Muscle of back (tissue), 11 donors: Measurements from ENCODE around the gene PPP2R2B. TPM values are rescaled to one million over a fixed set of nuclear protein-coding genes. Genes with fewer than 3 reads are reported as not detected.

Experiments used
- DNase-seq, 3 donors: peaks; one replicate each; pipeline versions ENCODE4 v3.0.0 to v3.0.0-alpha.2; 2013
- polyA plus RNA-seq, 10 donors: library from polyadenylated mRNA; unstranded; fragments of 120-200 nt; gene quantifications; one replicate each; pipeline ENCODE4 v1.2.1, GENCODE V29; 2013; ENCODE audit not compliant: insufficient read length in 10 of 10

Gene PPP2R2B
- polyA plus RNA-seq, 10 donors, result 0.83 to 6.8 (median 3.2) TPM

DNA sequence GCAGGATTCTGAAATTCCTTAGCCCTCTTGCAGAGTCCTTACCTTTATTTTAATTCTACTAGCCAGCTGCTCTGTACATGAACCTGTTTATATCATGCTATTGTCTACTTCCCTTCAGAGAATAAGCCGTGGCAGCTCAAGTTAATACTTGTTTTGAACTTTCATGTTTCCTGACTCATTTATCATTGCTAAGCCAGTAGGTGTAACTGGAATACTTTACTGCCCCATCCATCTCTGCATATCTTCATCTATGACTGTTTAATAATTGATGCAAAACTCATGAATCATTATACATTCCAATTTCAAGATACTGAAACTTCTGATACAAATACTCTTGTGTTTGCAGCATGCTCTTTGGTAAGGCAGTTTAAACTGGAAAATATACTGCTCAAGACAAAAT is 174.7 kb downstream of the PPP2R2B start:
- DNase-seq, result no peak

DNA sequence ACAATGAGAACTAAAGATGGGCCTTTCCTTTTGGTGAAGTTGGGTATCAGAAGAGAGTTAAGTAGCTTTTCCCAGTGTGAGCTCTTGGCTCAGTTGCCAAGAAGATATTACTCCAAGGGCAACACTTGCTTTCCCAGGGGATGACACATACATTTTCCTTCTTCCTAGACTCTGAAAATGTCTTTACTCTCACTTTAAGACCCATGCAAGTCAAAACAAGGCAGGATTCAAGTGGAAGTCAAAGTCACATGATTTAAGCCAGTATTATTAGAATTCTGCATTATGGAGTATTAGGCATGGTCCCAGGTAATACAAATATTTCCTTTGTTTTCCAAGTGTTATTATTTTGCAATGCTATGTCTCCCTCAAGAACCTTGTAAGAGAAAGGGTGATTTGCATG is 175.1 kb downstream of the PPP2R2B start:
- no peak for DNase-seq

DNA sequence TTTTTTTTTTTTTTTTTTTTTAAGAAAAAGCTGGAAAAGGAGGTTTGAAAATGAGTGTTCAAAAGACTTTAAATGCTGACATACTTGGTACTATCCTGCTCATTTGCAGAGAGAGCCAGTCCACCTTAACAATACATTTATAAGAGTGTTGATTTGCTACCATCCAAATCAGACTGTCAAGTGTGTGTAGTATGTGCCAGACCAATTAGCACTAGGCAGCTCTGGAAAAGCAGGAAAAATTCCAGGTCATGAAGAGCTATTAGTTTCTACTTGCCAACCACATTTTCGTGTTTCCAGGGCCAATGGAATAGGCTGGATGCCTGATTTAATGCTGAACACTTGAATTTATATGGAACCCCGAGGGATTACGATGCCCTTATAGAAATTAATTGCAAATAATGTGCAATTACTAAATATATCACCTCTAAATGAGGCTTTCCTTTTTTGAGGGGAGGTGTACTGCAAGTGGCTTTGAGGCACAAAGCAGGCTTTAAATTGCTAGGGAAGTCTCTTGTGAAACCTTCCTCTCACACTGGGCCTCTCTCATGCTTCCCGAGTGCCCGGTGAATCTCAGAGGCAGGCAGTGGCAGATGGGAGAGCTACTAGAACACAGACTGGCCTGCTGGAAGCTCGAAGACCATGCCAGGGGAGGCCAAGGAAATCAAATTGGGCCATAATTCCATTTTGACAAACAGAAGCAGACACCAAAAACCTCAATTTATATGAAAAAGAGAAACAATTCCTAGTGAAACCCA is 178.7 kb downstream of the PPP2R2B start:
- peak in 1 of 3 donors; percentile 10 for DNase-seq

DNA sequence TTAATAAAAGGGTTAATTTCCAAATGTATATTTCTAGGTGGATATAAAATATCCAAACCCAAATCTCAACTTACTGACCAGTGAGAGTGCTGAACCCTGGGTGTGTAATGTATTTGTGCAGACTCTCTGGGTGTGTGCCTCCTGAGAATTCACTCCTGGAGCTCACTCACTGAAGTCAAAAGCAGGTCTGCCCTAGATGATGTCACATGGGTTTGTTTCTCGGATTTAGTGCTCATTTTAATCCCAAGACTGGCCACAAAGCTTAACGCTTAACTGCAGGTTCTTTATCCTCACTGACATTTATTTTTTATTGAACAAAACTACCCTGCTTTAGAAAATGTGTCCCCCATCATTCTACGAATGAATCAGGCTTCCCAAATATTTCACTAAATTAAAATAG is 179.4 kb downstream of the PPP2R2B start:
- DNase-seq, result no peak

DNA sequence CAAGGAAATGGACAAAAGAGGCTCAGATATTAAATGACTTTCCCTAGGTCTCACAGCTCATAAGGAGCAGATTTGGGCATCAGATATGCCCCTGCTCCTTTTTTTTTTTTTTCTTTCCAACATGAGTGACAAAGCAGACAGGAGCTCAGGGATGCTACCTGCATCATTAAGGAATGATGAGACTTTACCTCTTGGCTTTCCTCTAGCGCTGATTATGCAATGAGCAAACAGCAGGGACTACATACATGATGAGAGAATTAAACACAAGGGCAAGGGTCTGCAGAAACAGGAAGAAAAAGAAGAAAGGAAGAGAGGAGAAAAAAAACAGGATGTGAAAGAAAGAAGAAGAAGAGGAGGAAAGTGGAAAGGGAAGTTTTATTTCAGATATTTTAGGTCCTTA is 179.9 kb downstream of the PPP2R2B start:
- no peak for DNase-seq

DNA sequence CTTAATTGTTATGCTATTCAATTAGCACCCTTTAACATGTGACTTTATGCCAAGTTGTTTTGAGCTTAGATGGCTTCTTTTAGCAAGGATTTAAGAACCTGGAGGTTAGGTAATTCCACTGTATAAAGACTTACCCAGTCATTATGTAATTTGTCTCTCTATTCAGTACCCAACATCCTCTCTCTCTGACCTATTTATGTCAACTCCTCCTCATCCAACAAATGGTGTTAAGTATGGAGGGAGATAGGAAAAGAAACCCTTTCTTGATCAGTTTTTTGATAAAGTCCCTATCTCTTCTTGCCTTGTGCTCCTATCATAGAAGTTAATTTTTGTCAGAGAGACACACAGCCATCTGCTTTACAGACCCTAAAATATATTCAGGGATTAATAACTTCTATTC is 181.3 kb downstream of the PPP2R2B start:
- DNase-seq, result no peak

DNA sequence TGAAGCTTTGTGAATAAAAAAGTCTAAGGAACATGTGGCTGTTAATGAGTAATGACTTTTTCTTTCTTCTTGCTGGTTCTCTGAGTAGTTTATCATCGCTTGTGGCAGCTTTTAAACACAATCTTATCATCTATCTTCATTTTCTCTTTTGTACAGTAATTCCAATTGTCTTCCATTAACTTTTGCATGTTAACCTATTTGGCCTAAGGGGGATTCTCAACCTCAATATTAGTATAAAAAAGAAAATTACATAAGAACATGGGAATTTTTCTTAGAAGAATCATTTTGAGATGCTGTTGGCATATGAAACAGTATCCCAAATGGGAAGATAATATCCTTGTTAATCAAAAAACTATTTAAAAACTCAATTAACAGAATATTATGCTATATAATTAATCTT is 182.9 kb downstream of the PPP2R2B start:
- DNase-seq, result no peak

DNA sequence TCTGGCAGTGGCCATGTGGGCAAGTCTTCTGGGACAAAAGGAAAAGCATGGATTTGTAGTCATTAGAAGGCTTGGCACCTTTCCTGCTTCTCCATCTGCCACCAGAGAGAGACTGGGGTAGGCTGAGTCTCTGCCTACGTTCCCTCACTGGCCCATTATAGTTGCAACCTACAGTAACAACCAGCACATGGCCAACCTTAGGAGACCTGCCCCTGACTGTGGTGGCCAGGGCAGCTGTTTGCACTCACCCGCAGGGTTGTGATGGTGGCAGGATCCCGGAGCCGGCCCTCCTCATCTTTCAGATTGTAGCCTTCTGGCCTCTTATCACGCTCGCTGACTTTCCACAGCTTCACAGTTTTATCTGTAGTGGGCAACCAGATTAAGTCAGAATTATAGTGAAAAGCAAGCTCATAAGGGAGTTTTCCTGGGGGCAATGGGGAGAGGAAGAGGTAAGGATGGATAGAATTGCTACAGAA is 187.6 kb downstream of the PPP2R2B start:
- no peak for DNase-seq

DNA sequence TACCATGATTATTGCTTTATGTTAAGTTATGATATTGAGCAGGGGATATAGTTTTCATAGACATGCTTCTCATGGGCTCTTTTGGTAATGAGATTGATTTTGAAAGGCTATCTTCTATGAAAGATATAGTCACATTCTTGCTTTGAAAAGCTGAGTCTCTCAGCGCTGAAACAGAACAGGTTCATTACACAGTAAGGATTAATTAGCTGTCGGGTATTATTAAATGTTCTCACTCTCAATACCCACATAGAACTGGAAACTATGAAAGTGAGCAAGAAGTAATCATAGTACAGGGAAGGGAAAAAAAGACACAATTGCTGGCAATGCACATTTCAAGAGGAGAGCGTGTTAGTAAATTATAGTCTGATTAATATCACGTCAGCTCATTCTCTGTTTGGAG is 190.9 kb downstream of the PPP2R2B start:
- DNase-seq, result no peak

DNA sequence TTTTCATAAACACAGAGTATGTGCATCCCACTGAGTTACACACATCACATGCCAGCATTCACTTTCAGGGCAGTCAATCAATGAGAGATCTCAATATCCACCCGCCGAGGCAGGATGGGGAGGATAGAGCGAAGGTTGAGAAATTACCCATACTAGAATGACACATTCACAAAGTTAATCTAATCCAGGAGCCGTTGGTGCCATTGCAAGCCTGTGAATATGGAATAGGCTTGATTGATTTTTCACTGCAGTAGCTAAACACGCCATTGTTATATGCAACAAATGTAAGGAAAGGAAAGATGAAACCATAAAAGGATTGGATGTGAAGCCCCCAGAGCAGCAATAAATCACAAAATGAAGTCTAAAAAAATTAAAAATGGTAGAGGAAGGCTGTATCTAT is 194.7 kb downstream of the PPP2R2B start:
- no peak for DNase-seq

DNA sequence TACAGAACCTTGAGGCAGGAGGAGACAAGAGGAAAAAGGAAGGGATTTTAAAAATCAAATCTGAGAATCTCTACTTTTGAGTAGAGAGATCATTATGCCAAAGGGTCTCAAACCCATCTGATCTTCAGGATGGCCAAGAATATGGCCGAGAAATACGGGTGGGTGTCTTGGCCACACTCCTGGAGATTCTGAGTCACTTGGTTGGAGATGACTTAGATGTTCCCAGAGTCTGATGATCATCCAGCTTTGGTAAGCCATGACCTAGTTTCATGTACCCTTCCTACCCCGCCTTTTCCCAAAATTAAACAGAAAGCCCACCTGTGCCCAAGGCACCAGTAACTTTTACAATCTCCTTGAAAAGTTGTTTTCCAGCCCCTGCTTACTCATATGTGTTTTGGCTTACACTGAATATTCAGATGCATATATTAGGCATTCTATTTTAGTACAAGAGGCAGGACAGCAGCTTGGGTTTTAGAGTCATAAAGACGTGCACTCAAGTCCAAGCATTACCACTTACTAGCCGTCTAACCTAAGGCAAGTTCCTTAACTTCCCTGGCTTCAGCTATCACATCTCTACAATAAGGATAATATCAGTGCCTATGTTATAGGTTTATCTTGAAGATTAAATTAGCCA is 195.5 kb downstream of the PPP2R2B start:
- no peak for DNase-seq

DNA sequence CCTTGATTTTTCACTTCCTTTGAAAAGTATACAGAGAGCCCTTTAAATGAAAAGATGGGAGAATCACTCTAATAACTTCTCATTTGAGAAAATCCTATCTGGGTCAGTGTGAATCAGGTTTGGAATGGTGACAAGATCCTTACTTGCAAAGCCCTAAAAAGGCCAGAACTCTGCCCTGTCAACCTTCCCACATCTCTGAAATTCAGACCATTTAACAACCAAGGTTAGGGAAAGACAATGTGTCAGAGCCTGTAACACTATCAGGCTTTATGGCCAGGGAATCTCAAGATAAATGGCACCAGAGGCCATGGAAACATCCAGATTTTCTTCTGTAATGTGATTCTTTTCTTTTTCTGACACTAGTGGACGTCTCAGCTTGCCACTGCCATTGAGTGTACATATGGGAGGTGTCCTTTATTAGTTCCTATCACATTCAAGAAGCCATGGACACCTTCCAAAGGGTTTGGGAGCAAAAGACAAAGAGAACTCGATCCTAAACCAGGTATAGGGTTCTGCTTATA is 196.9 kb downstream of the PPP2R2B start:
- DNase-seq, result no peak

DNA sequence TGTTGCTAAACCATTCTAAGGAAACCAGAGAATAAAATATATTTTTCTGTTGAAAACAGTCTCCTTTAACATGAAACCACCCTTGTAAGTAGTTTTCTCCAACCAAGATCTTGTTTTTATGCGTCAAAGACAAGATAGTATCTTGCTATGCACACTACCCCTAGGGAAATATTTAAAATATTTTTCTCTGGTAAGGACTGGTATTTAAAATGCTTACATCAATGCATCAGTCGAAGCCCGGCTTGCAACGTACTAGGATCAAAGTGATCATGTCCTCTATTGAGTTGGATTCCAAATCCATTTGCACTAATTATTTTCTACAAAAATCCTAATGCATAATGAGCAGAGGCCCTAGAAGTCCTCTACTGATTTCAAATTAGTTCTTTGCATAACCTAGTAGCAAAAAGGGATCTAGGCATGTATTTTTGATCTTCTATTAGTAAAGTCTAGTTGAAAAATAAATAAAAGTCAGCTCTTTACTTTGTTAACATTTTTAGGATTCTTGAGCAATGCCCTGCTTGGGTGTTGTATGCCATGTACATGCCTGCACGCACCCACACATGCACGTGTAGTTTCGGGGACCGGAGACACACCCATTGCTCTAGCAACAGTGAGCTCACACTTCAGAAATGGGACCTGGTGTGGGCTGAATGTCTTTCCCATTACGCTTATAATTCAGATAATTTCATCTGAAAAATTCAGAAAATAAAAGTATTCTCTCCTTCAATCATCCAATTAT is 197.5 kb downstream of the PPP2R2B start:
- DNase-seq, result no peak

DNA sequence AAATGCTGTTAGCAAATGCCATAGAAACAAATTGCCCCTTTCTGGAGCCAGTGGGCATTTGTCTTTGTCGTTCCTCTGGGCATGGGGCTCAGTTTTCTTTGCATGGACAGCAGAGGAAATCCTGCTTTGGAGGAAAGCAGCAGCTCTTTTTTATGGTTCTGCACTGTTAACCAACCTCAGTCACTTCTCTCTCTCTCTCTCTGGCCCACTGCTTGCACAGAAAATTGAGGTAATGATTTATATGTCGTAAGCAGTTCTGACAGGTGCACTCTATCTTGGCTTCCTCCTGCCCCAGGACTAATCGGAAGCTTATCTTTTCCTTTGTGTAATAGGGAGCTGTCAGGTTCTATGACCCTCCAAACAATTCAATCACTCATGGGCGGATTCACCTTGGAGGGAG is 202.9 kb downstream of the PPP2R2B start:
- DNase-seq, result no peak

DNA sequence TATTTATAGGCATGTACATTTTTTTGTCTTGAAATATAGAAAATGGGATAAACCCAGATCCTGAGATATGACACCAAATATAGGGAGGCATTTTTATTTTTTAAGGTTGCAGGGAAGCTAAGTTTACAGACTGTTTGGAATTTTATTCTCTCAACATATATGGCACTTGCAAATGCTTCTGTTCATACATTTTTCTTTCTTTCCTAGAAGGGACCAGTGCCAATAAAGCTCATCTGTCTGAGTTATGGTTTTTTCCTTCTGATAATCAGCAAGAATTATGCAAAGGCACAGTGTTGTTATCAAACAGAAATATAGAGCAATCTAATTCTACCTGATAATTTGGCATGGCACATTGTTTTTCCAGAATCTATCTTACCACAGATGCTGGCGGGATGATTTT is 205.7 kb downstream of the PPP2R2B start:
- DNase-seq, result no peak

DNA sequence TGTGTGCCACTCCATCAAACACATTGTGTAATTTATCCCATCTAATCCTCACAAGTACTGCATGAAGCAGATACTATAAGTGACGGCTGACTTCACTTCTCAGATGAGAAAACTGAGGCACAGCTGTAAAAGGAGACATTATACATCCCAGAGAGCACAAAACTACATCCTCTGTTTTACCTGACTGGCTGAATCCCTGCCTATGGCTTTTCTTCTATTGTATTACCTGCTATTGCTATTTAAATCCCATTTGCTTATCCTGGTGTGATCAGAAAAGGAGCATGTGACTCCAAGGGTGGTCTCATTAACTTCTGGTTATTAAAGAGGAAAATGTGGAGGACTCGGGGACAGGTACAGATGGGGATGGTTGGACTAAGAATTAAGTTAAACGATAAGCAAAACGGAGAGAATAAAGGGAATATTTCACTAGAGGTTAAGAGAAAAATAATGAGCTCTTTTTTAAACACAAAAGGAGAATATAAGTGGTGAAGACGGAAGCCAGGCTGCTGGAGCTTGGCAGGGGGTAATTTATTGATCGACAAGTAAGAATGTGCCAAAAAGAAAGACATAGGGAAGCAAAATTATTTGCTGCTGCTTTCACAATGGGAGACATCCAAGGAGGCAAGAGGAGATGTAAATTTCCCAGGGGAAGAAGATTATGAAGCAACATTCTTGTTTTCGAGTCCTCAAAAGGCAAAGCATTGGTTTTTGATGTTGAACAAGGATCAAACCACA is 206.8 kb downstream of the PPP2R2B start:
- DNase-seq, result no peak

DNA sequence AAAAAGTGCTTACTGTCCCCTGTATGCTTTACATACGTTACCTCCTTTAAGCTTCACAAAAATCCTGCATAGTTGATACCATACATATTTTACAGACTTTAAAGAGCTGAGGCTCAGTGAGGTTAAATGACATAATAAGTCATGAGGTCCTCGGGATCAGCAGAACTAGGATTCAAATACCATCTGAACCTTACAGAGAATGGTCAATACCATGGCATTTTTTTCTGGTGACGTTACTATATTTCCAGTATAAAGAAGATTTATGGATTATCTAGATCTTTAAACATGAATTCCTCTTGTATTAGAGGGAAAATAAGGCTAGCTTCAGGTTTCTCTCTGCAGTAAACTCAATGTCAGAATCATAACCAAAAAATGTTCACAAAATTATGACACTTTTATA is 208.9 kb downstream of the PPP2R2B start:
- DNase-seq, result no peak

DNA sequence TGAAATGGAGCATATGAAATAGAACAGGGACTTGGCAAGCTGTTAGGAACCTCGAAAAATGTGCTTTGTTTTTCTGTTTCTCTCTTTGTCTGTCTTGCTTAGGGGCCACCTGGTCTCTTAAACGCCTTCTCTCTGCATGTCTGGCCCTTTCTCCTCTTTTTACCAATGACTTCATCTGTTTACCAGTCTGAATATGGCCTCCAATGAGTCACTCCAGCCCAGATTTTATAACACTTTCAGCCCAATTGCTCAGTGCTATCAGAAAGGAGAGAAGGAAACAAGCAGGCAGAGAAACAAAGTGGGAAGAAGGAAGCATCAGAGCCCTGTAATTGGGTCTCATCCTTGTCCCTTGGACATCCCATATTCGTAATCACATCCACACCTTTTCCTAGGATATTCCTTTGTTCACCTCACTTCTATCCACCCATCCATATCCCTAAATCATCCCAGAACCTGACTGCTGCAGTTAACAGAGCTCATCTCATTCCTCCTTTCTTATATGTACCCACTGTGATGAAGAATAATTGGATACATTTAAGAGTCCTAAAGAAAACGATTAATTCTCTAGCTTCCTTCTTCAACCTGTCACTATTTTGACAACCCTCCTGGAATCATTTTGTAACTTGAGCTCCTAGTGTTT is 210.8 kb downstream of the PPP2R2B start:
- DNase-seq, result peak in 2 of 3 donors; percentile 2 to 27

DNA sequence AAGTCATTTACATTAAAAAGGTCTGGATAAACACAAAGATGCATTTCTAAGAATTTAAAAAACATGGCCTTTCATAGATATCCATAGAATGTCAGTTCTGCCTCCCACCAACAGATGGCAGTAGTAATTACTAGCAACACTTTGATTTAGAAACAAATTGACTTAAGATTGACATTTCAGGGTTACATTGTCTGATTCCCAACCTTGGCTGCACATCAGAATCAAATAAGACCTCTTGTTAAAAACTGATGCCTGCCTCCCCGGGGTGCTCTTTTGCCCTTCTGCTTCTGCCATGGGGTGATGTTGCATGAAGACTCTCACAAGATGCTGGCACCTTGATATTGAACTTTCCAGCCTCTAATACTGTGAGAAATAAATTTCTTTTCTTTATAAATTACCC is 216.3 kb downstream of the PPP2R2B start:
- no peak for DNase-seq

DNA sequence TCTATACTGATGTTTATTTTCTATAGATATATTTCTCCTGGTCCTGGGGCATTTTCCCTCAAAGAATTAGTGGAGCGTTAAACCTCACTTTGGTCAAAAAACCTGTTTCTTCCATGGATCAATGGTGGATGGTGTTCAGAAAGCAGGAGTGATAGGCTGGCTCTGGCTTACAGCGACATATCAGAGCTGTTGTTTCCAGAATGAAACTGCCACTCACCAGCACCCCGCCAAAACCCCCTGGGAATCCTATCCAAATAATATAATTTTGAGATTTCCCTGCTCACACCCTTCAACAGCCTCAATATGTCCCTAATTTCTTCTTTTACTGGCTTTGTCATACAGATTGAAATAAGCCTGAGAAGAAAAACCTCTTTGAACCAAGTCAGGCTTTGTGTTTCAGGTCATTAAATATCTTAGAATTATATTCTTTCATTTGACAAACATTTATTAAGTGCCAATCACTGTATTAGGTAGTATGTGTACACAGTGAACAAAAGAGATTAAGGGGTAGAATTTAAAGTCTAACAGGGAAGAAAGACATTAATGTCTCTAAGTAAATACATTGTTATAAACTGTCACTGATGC is 218.1 kb downstream of the PPP2R2B start:
- no peak for DNase-seq

DNA sequence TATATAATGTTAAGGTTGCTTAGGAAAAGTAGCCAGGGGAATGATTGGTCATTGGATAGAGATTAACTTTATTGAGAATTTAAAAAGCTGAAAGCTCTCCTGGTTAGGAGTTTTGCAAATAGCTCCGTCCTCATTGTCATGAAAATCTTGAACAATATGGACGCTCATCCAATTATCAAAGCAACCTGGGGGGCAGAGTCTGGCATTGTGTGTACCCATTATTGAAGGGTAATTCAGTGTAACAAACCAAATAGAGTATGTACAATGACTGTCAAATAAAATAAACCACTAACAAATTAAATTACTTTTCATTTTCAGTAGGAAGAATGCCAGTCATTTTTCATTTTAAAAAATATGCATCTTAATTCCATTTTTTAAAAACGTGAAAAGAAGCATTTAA is 218.6 kb downstream of the PPP2R2B start:
- no peak for DNase-seq
